HL-60 (cell line): ENCODE data around the gene HAO1.
"Not testable (repeated sequence)": the region's sequence is repeated elsewhere in the genome, so short reads cannot be mapped to it uniquely, and the experiment has no call there.

Experiments used
- DNase-seq, 2 experiments: peaks; one replicate each; pipeline ENCODE4 v3.0.0-alpha.2; 2010 to 2020; ENCODE audit warnings: low read depth in 1 of 2, low spot score in 1 of 2
- H3K27ac ChIP-seq: fragments of 250-450 bp; sonication (Bioruptor Pico); replicated peaks from 2 replicates; pipeline ENCODE4 v1.5.1; 2020; ENCODE audit warnings: mild to moderate bottlenecking, moderate library complexity
- H3K27me3 ChIP-seq: fragments of 250-450 bp; sonication (Bioruptor Pico); 2 replicates; pipeline ENCODE4 v1.5.1; 2021; ENCODE audit warnings: mild to moderate bottlenecking, moderate library complexity; ENCODE audit not compliant: insufficient read depth, poor library complexity, severe bottlenecking
- H3K4me3 ChIP-seq: replicated peaks from 2 replicates; pipeline ENCODE4 v1.5.1; 2011; ENCODE audit warnings: mild to moderate bottlenecking, control low read depth, low read length; ENCODE audit not compliant: insufficient read depth
- CTCF ChIP-seq: IDR thresholded peaks from one replicate; pipeline ENCODE4 v1.5.1; 2011; ENCODE audit warnings: low read length, control low read depth, inconsistent platforms; ENCODE audit not compliant: insufficient read depth
- GABPA ChIP-seq: IDR thresholded peaks from 2 replicates; pipeline ENCODE4 v1.6.1; 2012; ENCODE audit warnings: low read depth
- POLR2AphosphoS5 ChIP-seq: IDR thresholded peaks from 2 replicates; pipeline ENCODE4 v1.6.1; 2012; ENCODE audit warnings: low read depth
- REST ChIP-seq: IDR thresholded peaks from 2 replicates; pipeline ENCODE4 v1.6.1; 2012; ENCODE audit warnings: low read depth; ENCODE audit not compliant: insufficient replicate concordance
- SPI1 ChIP-seq: IDR thresholded peaks from 2 replicates; pipeline ENCODE4 v1.6.1; 2012; ENCODE audit warnings: low read depth, mild to moderate bottlenecking, borderline replicate concordance

The HAO1 gene

GRCh38 chr20:7967199-7967844 is 27.1 kb upstream of the HAO1 start:
- no peak for DNase-seq
- TF ChIP-seq GABPA (no peak), POLR2AphosphoS5 (no peak), SPI1 (no peak), REST (no peak), CTCF (no peak)
- H3K4me3 ChIP-seq, result no peak overlapping the region
- no peak overlapping the region for H3K27ac ChIP-seq
- no peaks in the 10 kb centered on the region for H3K27me3 ChIP-seq

GRCh38 chr20:7966176-7966575 is 25.9 kb upstream of the HAO1 start:
- TF ChIP-seq CTCF (no peak), REST (no peak), POLR2AphosphoS5 (no peak), SPI1 (no peak), GABPA (no peak)
- no peak for DNase-seq
- Histone ChIP-seq H3K27me3 (no peaks in the 10 kb centered on the region), H3K4me3 (no peak overlapping the region), H3K27ac (no peak overlapping the region)

DNA sequence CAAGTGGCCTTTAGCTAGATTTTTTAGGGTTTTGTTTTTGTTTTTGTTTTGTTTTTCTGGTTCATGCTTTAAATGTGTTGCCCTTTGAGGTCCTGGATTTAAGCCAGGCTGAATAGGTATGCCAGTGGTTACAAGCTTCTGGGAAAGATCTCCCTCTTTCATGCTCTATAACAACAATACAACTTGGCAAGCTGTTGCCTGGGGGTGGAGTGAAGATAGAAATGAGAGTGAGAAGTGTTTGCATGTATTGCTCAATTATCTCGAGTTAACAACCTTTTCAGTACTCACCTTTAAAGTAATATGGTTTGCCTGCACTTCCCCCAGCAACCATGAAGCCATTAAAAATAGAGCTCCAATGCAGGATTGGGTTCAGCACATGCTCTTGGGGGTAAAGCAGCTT is 19.2 kb upstream of the HAO1 start:
- no peak for DNase-seq
- no peaks in the 10 kb centered on the region for H3K27me3 ChIP-seq
- TF ChIP-seq GABPA (no peak), CTCF (no peak), POLR2AphosphoS5 (no peak), REST (no peak), SPI1 (no peak)
- no peak overlapping the region for H3K4me3 ChIP-seq
- no peak overlapping the region for H3K27ac ChIP-seq

DNA sequence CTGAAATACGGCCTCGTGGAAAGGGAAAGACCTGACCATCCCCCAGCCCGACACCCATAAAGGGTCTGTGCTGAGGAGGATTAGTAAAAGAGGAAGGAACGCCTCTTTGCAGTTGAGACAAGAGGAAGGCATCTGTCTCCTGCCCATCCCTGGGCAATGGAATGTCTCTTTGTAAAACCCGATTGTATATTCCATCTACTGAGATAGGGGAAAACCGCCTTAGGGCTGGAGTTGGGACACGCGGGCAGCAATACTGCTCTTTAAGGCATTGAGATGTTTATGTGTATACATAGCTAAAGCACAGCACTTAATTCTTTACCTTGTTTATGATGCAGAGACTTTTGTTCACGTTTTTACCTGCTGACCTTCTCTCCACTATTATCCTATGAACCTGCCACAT is 16.3 kb upstream of the HAO1 start:
- H3K27ac ChIP-seq, H3K4me3 ChIP-seq, DNase-seq, H3K27me3 ChIP-seq: not testable (repeated sequence)
